H1 (cell line): Measurements from ENCODE around the gene DEDD2. TPM values are rescaled to one million over a fixed set of nuclear protein-coding genes. Genes with fewer than 3 reads are reported as not detected.
A peak's percentile ranks its signal among the peaks of the same experiment; 100 is the strongest.

Experiments used
- ASH2L ChIP-seq: fragments of 200-600, 300-600 bp; sonication (generic); IDR thresholded peaks from one replicate; pipeline ENCODE4 v1.7.1; 2017; ENCODE audit warnings: low read length
- BCL11A ChIP-seq, 2 experiments: IDR thresholded peaks; one replicate each; pipeline ENCODE4 v1.6.1; 2011; ENCODE audit warnings: low read depth in 2 of 2, low read length in 2 of 2, mild to moderate bottlenecking in 2 of 2
- CBX5 ChIP-seq: fragments of 300-800, 300-1000 bp; sonication (generic); IDR thresholded peaks from 2 replicates; pipeline ENCODE4 v1.7.1; 2016; ENCODE audit warnings: antibody characterized with exemption, low read length, low read depth
- CEBPB ChIP-seq: IDR thresholded peaks from 2 replicates; pipeline ENCODE4 v1.6.1; 2012; ENCODE audit warnings: low read depth, low read length
- CHD2 ChIP-seq: IDR thresholded peaks from 2 replicates; pipeline ENCODE4 v1.6.1; 2012; ENCODE audit warnings: low read length, improper control_type of control experiment
- FOSL1 ChIP-seq: IDR thresholded peaks from 2 replicates; pipeline ENCODE4 v1.6.1; 2011; ENCODE audit warnings: mild to moderate bottlenecking, low read depth, low read length, moderate library complexity; ENCODE audit not compliant: insufficient read depth
- HDAC6 ChIP-seq: IDR thresholded peaks from one replicate; pipeline ENCODE4 v1.7.1; 2012; ENCODE audit warnings: low read depth, mild to moderate bottlenecking, inconsistent platforms, low read length, moderate library complexity
- KDM5A ChIP-seq: fragments of 200-600 bp; IDR thresholded peaks from 2 replicates; pipeline ENCODE4 v1.7.1; 2012; ENCODE audit warnings: mild to moderate bottlenecking, low read length, inconsistent platforms, mixed read lengths
- MAFK ChIP-seq: IDR thresholded peaks from 2 replicates; pipeline ENCODE4 v1.6.1; 2012; ENCODE audit warnings: low read depth, mild to moderate bottlenecking, improper control_type of control experiment, low read length
- PHF8 ChIP-seq: fragments of 200-600 bp; sonication (generic); conservative IDR thresholded peaks from 2 replicates; pipeline ENCODE4 v1.7.1; 2012; ENCODE audit warnings: low read depth, mild to moderate bottlenecking, inconsistent platforms, low read length, moderate library complexity
- POLR2A ChIP-seq, 2 experiments: IDR thresholded peaks; 1 replicate in 1 of 2; 2 replicates in 1 of 2; pipeline ENCODE4 v1.6.1; 2011; ENCODE audit warnings: low read depth in 2 of 2, low read length in 2 of 2, mild to moderate bottlenecking in 2 of 2; ENCODE audit errors: control extremely low read depth in 1 of 2
- POLR2AphosphoS5 ChIP-seq: IDR thresholded peaks from 2 replicates; pipeline ENCODE4 v1.6.1; 2011; ENCODE audit warnings: low read depth, low read length
- RBBP5 ChIP-seq: IDR thresholded peaks from 2 replicates; pipeline ENCODE4 v1.7.1; 2012; ENCODE audit warnings: low read depth, mild to moderate bottlenecking, inconsistent platforms, low read length, moderate library complexity, borderline replicate concordance
- RFX5 ChIP-seq: IDR thresholded peaks from 2 replicates; pipeline ENCODE4 v1.6.1; 2011; ENCODE audit warnings: low read depth, low read length, improper control_type of control experiment, borderline replicate concordance
- RNF2 ChIP-seq: fragments of 200-900, 300-1000 bp; sonication (generic); IDR thresholded peaks from 2 replicates; pipeline ENCODE4 v1.7.1; 2016; ENCODE audit warnings: borderline replicate concordance, low read depth, mild to moderate bottlenecking, antibody characterized with exemption, low read length; ENCODE audit not compliant: poor library complexity, severe bottlenecking; ENCODE audit errors: missing control alignments
- SIN3A ChIP-seq, 2 experiments: IDR thresholded peaks in 1 of 2; conservative IDR thresholded peaks in 1 of 2; 2 replicates each; pipeline ENCODE4 v1.6.1; 2011 to 2012; ENCODE audit warnings: low read length in 2 of 2, improper control_type of control experiment in 1 of 2, low read depth in 1 of 2, mild to moderate bottlenecking in 1 of 2
- SIRT6 ChIP-seq: IDR thresholded peaks from one replicate; pipeline ENCODE4 v1.7.1; 2012; ENCODE audit warnings: low read length, inconsistent platforms
- SP1 ChIP-seq: IDR thresholded peaks from 2 replicates; pipeline ENCODE4 v1.6.1; 2011; ENCODE audit warnings: low read depth, low read length
- SP2 ChIP-seq: IDR thresholded peaks from 2 replicates; pipeline ENCODE4 v1.6.1; 2012; ENCODE audit warnings: mild to moderate bottlenecking, low read length, inconsistent platforms
- TAF1 ChIP-seq: IDR thresholded peaks from 2 replicates; pipeline ENCODE4 v1.6.1; 2011; ENCODE audit warnings: mild to moderate bottlenecking, low read depth, low read length
- TAF7 ChIP-seq: optimal IDR thresholded peaks from 2 replicates; pipeline ENCODE3; 2011; ENCODE audit warnings: low read depth, mild to moderate bottlenecking, inconsistent platforms, low read length, moderate library complexity, borderline replicate concordance
- TCF12 ChIP-seq: IDR thresholded peaks from 2 replicates; pipeline ENCODE4 v1.6.1; 2011; ENCODE audit warnings: low read depth, mild to moderate bottlenecking, low read length
- TEAD4 ChIP-seq: IDR thresholded peaks from 2 replicates; pipeline ENCODE4 v1.6.1; 2012; ENCODE audit warnings: low read depth, low read length, inconsistent platforms, mixed read lengths
- USF2 ChIP-seq: IDR thresholded peaks from 2 replicates; pipeline ENCODE4 v1.6.1; 2011; ENCODE audit warnings: low read length, improper control_type of control experiment
- YY1 ChIP-seq: IDR thresholded peaks from 2 replicates; pipeline ENCODE4 v1.6.1; 2011; ENCODE audit warnings: low read depth, mild to moderate bottlenecking, low read length
- polyA plus RNA-seq, 7 experiments: library from polyadenylated mRNA; depleted of rRNA in 3 of 7; stranded (reverse) in 5 of 7; unstranded in 2 of 7; fragments of >200 nt in 5 of 7; fragments of 200-250 nt in 2 of 7; gene quantifications; 1 replicate in 5 of 7; 2 replicates in 1 of 7; 4 replicates in 1 of 7; pipeline versions ENCODE4 v1.2.1 to v1.2.3, GENCODE V29; 2011 to 2013; ENCODE audit warnings: missing spikeins in 2 of 7, mixed read lengths in 2 of 7
- total RNA-seq: library from RNA; stranded (reverse); fragmentation: NEBNext Ultra II Directional; extraction: Animal tissue kit (Norgen Biotek cat#: 25700); gene quantifications from 2 replicates; pipeline ENCODE4 v1.2.1, GENCODE V29; 2021

Gene DEDD2
- total and polyA plus RNA-seq, 2 of the 8 experiments (the other 6 are each of a cell fraction or from before 2014, with no cell fraction given), result 37.8 to 65.0 TPM

- TF ChIP-seq BCL11A (IDR thresholded peaks at IDR 0.05; ENCODE audit: low read depth in 2 of 2, low read length in 2 of 2) (no peak), SIN3A (conservative IDR thresholded peaks at IDR 0.05 in 1 of 2, IDR thresholded peaks at IDR 0.05 in 1 of 2; ENCODE audit: low read depth in 1 of 2, low read length in 2 of 2) (0 out of 4 replicates have a peak, but pooled peaks of 1 of the 2 experiments have one; percentile 51), CBX5 (no peak), SP2 (no peak), TCF12 (no peak), POLR2AphosphoS5 (peak; percentile 36; the same call in 1 of the 2 replicates), MAFK (no peak), PHF8 (no peak; the same call in none of the 2 replicates), KDM5A (no peak), SP1 (no peak), POLR2A (IDR thresholded peaks at IDR 0.05; ENCODE audit: control extremely low read depth in 1 of 2, low read depth in 2 of 2, low read length in 2 of 2) (peak in 1 of 2 experiments; percentile 19; a peak in 2 of 3 replicates), CHD2 (no peak), RBBP5 (0 out of 2 replicates have a peak, but pooled peaks have one; percentile 28), TAF7 (no peak), YY1 (no peak), ASH2L (peak; percentile 38), TEAD4 (no peak), TAF1 (0 out of 2 replicates have a peak, but pooled peaks have one; percentile 32), RFX5 (no peak), FOSL1 (no peak), HDAC6 (no peak), CEBPB (no peak), RNF2 (no peak), USF2 (no peak), SIRT6 (no peak)
These were observed 36.8 kb upstream of the DEDD2 start (continued) for GRCh38 chr19:42254089-42254849.
